Ishikawa (cell line): Measurements from ENCODE around the gene CNNM2.

Experiments used
- CEBPB ChIP-seq: IDR thresholded peaks from 2 replicates; pipeline ENCODE4 v1.6.1; 2012
- CREB1 ChIP-seq: IDR thresholded peaks from 2 replicates; pipeline ENCODE4 v1.6.1; 2012; ENCODE audit warnings: low read depth
- EGR1 ChIP-seq: IDR thresholded peaks from 2 replicates; pipeline ENCODE4 v1.6.1; 2012
- EP300 ChIP-seq: IDR thresholded peaks from 2 replicates; pipeline ENCODE4 v1.6.1; 2012; ENCODE audit warnings: borderline replicate concordance
- FOXM1 ChIP-seq: IDR thresholded peaks from 2 replicates; pipeline ENCODE4 v1.6.1; 2012; ENCODE audit warnings: low read depth, borderline replicate concordance
- MAX ChIP-seq: IDR thresholded peaks from 2 replicates; pipeline ENCODE4 v1.6.1; 2012
- NFIC ChIP-seq: IDR thresholded peaks from 2 replicates; pipeline ENCODE4 v1.6.1; 2012
- RAD21 ChIP-seq: IDR thresholded peaks from 2 replicates; pipeline ENCODE4 v1.6.1; 2012; ENCODE audit warnings: low read depth
- REST ChIP-seq: IDR thresholded peaks from 2 replicates; pipeline ENCODE4 v1.6.1; 2012; ENCODE audit warnings: low read depth, mild to moderate bottlenecking
- TAF1 ChIP-seq: IDR thresholded peaks from 2 replicates; pipeline ENCODE4 v1.6.1; 2012; ENCODE audit warnings: low read depth, mild to moderate bottlenecking
- TCF12 ChIP-seq: IDR thresholded peaks from 2 replicates; pipeline ENCODE4 v1.6.1; 2012; ENCODE audit warnings: low read depth
- TEAD4 ChIP-seq: IDR thresholded peaks from 2 replicates; pipeline ENCODE4 v1.6.1; 2012
- USF1 ChIP-seq: IDR thresholded peaks from 2 replicates; pipeline ENCODE4 v1.6.1; 2012
- YY1 ChIP-seq: IDR thresholded peaks from 2 replicates; pipeline ENCODE4 v1.6.1; 2012; ENCODE audit warnings: low read depth
- ZBTB7A ChIP-seq: IDR thresholded peaks from 2 replicates; pipeline ENCODE4 v1.6.1; 2012; ENCODE audit warnings: low read depth

CNNM2 gene

GRCh38 chr10:102870221-102870620 is 47.9 kb upstream of the CNNM2 start:
- TF ChIP-seq TEAD4 (no peak), REST (no peak), NFIC (no peak), RAD21 (no peak), ZBTB7A (no peak), USF1 (no peak), TCF12 (no peak), YY1 (no peak), TAF1 (no peak), EGR1 (no peak), CEBPB (no peak), MAX (no peak)

- TF ChIP-seq REST (no peak), MAX (no peak), EP300 (no peak), EGR1 (no peak), CEBPB (no peak)
Observed at GRCh38 chr10:102872163-102872562, 45.9 kb upstream of the CNNM2 start.

- TF ChIP-seq NFIC (no peak), RAD21 (no peak), EP300 (no peak), TEAD4 (no peak), EGR1 (no peak), YY1 (no peak), MAX (no peak), TCF12 (no peak), CREB1 (no peak), CEBPB (no peak), TAF1 (no peak), REST (no peak), ZBTB7A (no peak), FOXM1 (no peak), USF1 (no peak)
Observed at GRCh38 chr10:102876747-102877153, 41.3 kb upstream of the CNNM2 start.

- TF ChIP-seq TCF12 = no peak
- TF ChIP-seq EGR1 = no peak
- no peak for TF ChIP-seq REST
- TF ChIP-seq MAX = no peak
- no peak for TF ChIP-seq EP300
- no peak for TF ChIP-seq ZBTB7A
- no peak for TF ChIP-seq NFIC
- TF ChIP-seq YY1 = no peak
- no peak for TF ChIP-seq USF1
Observed at GRCh38 chr10:102878629-102879028, 39.5 kb upstream of the CNNM2 start.
